ENCODE measurements around the gene STXBP5. TPM values are rescaled to one million over a fixed set of nuclear protein-coding genes. Genes with fewer than 3 reads are reported as not detected.
A peak's percentile ranks its signal among the peaks of the same experiment; 100 is the strongest.

STXBP5 gene
- total and polyA plus RNA-seq, 2 of the 4 experiments (the other 2 are of a cell fraction): 13.2 to 46.4 TPM

DNA sequence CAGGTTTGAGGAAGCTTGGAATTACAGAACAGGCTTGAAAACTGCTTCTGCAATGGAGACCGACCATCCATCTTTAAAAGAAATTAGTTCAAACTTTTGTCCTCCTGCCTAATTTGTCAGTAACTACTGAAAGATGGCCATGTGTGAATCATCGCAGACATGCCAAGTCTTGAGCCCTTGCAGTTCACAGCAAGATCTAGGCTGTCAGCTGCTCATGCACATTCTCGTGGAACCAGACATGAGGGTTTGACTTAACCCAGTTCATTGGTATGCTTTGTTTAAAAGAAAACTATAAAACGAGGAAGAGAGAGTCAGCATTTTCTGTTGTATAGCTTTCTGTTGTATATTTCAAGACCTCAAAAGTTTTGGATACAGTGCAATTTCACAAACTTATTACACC, 230.3 kb downstream of the STXBP5 start:
- H3K79me1 ChIP-seq (ENCODE audit: low read depth in 1 of 2, low read length in 2 of 2): no peaks in the 10 kb centered on the region
- H2AK9ac ChIP-seq (replicated peaks; ENCODE audit: low read depth, low read length, poor library complexity): no peak overlapping the region
- H3K18ac ChIP-seq (ENCODE audit: low read depth, low read length): no peak overlapping the region
- no peak overlapping the region for H3K56ac ChIP-seq (ENCODE audit: extremely low read depth, insufficient read depth, low read length)
- H4K91ac ChIP-seq (ENCODE audit: insufficient read depth, low read depth, low read length): no peak overlapping the region
- H3K14ac ChIP-seq (replicated peaks; ENCODE audit: low read depth, low read length): no peak overlapping the region
- H2BK15ac ChIP-seq (ENCODE audit: low read depth, low read length): no peak overlapping the region
- no peak overlapping the region for H3K9ac ChIP-seq (ENCODE audit: low read depth, low read length)
- POLR2A ChIA-PET (ENCODE audit: unreplicated experiment): no interaction called here
- H3K4me1 ChIP-seq (ENCODE audit: control insufficient read depth, insufficient read depth, low read length): no peaks in the 10 kb centered on the region
- intact Hi-C loops (cut with micrococcal nuclease): no loop called here
- no peak overlapping the region for H4K5ac ChIP-seq (ENCODE audit: low read depth, low read length)
- ATAC-seq (ENCODE audit: low read depth) (no peak; the same call in 1 of the 2 replicates), DNase-seq (peak; percentile 1)
- CTCF ChIA-PET: interaction anchor here (0.6 to 1.0 kb wide), 2 partner anchors 14 to 28 kb away, joined by 5 to 7 read pairs; no protein-coding TSS in a partner anchor
- H3K23ac ChIP-seq (ENCODE audit: low read depth, low read length): no peak overlapping the region
- dilution Hi-C loops (cut with HindIII; ENCODE audit: low sequenced_read_pairs, unreplicated experiment): no loop called here
- H3K4ac ChIP-seq (ENCODE audit: low read depth, low read length): no peak overlapping the region
- H4K20me1 ChIP-seq (ENCODE audit: insufficient read depth, low read length): no peaks in the 10 kb centered on the region
- WGBS, 2 experiments (ENCODE audit: extremely low coverage in 2 of 2, insufficient read length in 1 of 2): 57% methylated on average over 1 of the region's 4 CpGs; no CpG with 5 or more reads in 1 of the 2 experiments
- H3K27me3 ChIP-seq (ENCODE audit: control insufficient read depth, insufficient read depth, low read length): peaks cover 4% of the 10 kb centered on the region
- H3K9me1 ChIP-seq (ENCODE audit: insufficient read depth, low read length): no peaks in the 10 kb centered on the region
- no peaks in the 10 kb centered on the region for H3K36me3 ChIP-seq (ENCODE audit: control insufficient read depth, insufficient read depth, low read length)
- H2AFZ ChIP-seq (replicated peaks; ENCODE audit: low read length, poor library complexity): no peak overlapping the region
- H2AK5ac ChIP-seq (ENCODE audit: low read depth, low read length): no peak overlapping the region
- TF ChIP-seq RCOR1 (IDR thresholded peaks at IDR 0.05; ENCODE audit: insufficient replicate concordance, low read length) (no peak), RAD21 (IDR thresholded peaks at IDR 0.05; ENCODE audit: low read length) (no peak)
- no peak overlapping the region for H4K8ac ChIP-seq (ENCODE audit: low read depth in 2 of 2, low read length in 2 of 2)
- no peak overlapping the region for H3K4me2 ChIP-seq (ENCODE audit: low read depth, low read length)
- no peak overlapping the region for H2BK120ac ChIP-seq (ENCODE audit: low read depth, low read length)
- H3K27ac ChIP-seq (ENCODE audit: insufficient read depth, low read length): no peak overlapping the region
- no peak overlapping the region for H2BK5ac ChIP-seq (ENCODE audit: low read depth, low read length, poor library complexity, severe bottlenecking)
- no TSS peak for BruUV-seq (replicated peaks)
- no peak overlapping the region for H2BK20ac ChIP-seq (ENCODE audit: low read depth, low read length)
- H3K9me3 ChIP-seq (ENCODE audit: control insufficient read depth, insufficient read depth, low read length): no peaks in the 10 kb centered on the region
- in situ Hi-C loops (cut with MboI; ENCODE audit: low sequenced_read_pairs): no loop called here
- H3K4me3 ChIP-seq (ENCODE audit: insufficient read depth, low read depth, low read length): no peak overlapping the region

All from IMR-90 (cell line).